GM21381 (cell line): Measurements from ENCODE around the gene EXOC4.

Experiments
- ATAC-seq: cut with Tn5 transposase; IDR thresholded peaks from one replicate; pipeline ENCODE4 v1.9.1; 2021; ENCODE audit warnings: mild to moderate bottlenecking, moderate library complexity; ENCODE audit not compliant: unreplicated experiment

EXOC4 gene

GRCh38 chr7:133693281-133693680, 440.4 kb downstream of the EXOC4 start:
- no peak for ATAC-seq

- no peak for ATAC-seq
Observed at GRCh38 chr7:133696056-133696455, 443.2 kb downstream of the EXOC4 start.

GRCh38 chr7:133697585-133697984, 444.7 kb downstream of the EXOC4 start:
- no peak for ATAC-seq

GRCh38 chr7:133698127-133698526, 445.2 kb downstream of the EXOC4 start:
- ATAC-seq: no peak

GRCh38 chr7:133699386-133699785, 446.5 kb downstream of the EXOC4 start:
- no peak for ATAC-seq

GRCh38 chr7:133702078-133702477, 449.2 kb downstream of the EXOC4 start:
- no peak for ATAC-seq

GRCh38 chr7:133702960-133703359, 450.1 kb downstream of the EXOC4 start:
- no peak for ATAC-seq

- ATAC-seq: no peak
Observed at GRCh38 chr7:133703547-133703946, 450.7 kb downstream of the EXOC4 start.

GRCh38 chr7:133704453-133704852, 451.6 kb downstream of the EXOC4 start:
- ATAC-seq: no peak

GRCh38 chr7:133705596-133705995, 452.7 kb downstream of the EXOC4 start:
- ATAC-seq: no peak

GRCh38 chr7:133706016-133706415, 453.1 kb downstream of the EXOC4 start:
- ATAC-seq: no peak

GRCh38 chr7:133709036-133709880, 456.4 kb downstream of the EXOC4 start:
- no peak for ATAC-seq

- no peak for ATAC-seq
Observed at GRCh38 chr7:133712544-133712943, 459.7 kb downstream of the EXOC4 start.

- ATAC-seq: no peak
Observed at GRCh38 chr7:133714654-133715053, 461.8 kb downstream of the EXOC4 start.

- ATAC-seq: no peak
Observed at GRCh38 chr7:133718131-133718530, 465.3 kb downstream of the EXOC4 start.

GRCh38 chr7:133723044-133723443, 470.2 kb downstream of the EXOC4 start:
- no peak for ATAC-seq

GRCh38 chr7:133724148-133724547, 471.3 kb downstream of the EXOC4 start:
- ATAC-seq: no peak

GRCh38 chr7:133724694-133725093, 471.8 kb downstream of the EXOC4 start:
- ATAC-seq: no peak

GRCh38 chr7:133727476-133728214, 474.8 kb downstream of the EXOC4 start:
- ATAC-seq: no peak

GRCh38 chr7:133730360-133730759, 477.5 kb downstream of the EXOC4 start:
- ATAC-seq: no peak

- no peak for ATAC-seq
Observed at GRCh38 chr7:133733401-133733800, 480.5 kb downstream of the EXOC4 start.

GRCh38 chr7:133735222-133735621, 482.3 kb downstream of the EXOC4 start:
- no peak for ATAC-seq
